HAP-1 (cell line): ENCODE measurements around the gene ZAP70.

Experiments used
- DNase-seq, 2 experiments: peaks; one replicate each; pipeline ENCODE4 v3.0.0-alpha.2; 2016 to 2020; ENCODE audit warnings: low spot score in 2 of 2
- H3K27me3 ChIP-seq: fragments of 250-450 bp; sonication (Bioruptor Pico); 2 replicates; pipeline ENCODE4 v1.5.1; 2020; ENCODE audit warnings: low read depth, mild to moderate bottlenecking, moderate library complexity
- H3K36me3 ChIP-seq: fragments of 250-450 bp; sonication (Bioruptor Pico); replicated peaks from 2 replicates; pipeline ENCODE4 v1.5.1; 2020; ENCODE audit warnings: mild to moderate bottlenecking
- H3K4me1 ChIP-seq: fragments of 250-450 bp; sonication (Bioruptor Pico); 2 replicates; pipeline ENCODE4 v1.5.1; 2020; ENCODE audit warnings: mild to moderate bottlenecking
- H3K4me3 ChIP-seq: fragments of 250-450 bp; sonication (Bioruptor Pico); 2 replicates; pipeline ENCODE4 v1.5.1; 2020; ENCODE audit warnings: mild to moderate bottlenecking, moderate library complexity
- H3K9me3 ChIP-seq: fragments of 250-450 bp; sonication (Bioruptor Pico); 2 replicates; pipeline ENCODE4 v1.5.1; 2020; ENCODE audit warnings: mild to moderate bottlenecking, moderate library complexity
- in situ Hi-C: fragments of 300-500 bp; cut with MboI; formaldehyde crosslinking; loops from 3 replicates; pipeline ENCODE4 v1.14.3; 2020; ENCODE audit warnings: low sequenced_read_pairs, inconsistent platforms, mixed read lengths

Gene ZAP70

GRCh38 chr2:97765933-97766332, 52.6 kb downstream of the ZAP70 start:
- no peak overlapping the region for H3K4me3 ChIP-seq
- DNase-seq: no peak
- in situ Hi-C loops: no loop called here

GRCh38 chr2:97766567-97766966, 53.2 kb downstream of the ZAP70 start:
- peaks cover 14% of the 10 kb centered on the region for H3K4me1 ChIP-seq
- in situ Hi-C loops: no loop called here
- H3K9me3 ChIP-seq: no peaks in the 10 kb centered on the region
- DNase-seq: no peak
- no peak overlapping the region for H3K4me3 ChIP-seq
- no peaks in the 10 kb centered on the region for H3K27me3 ChIP-seq
- peaks cover 24% of the 10 kb centered on the region for H3K36me3 ChIP-seq

More at GRCh38 chr2:97765933-97766332, 52.6 kb downstream of the ZAP70 start:
- Histone ChIP-seq H3K9me3 (no peaks in the 10 kb centered on the region), H3K27me3 (no peaks in the 10 kb centered on the region), H3K36me3 (peaks cover 25% of the 10 kb centered on the region), H3K4me1 (peaks cover 13% of the 10 kb centered on the region)

- in situ Hi-C loops: no loop called here
- no peaks in the 10 kb centered on the region for H3K9me3 ChIP-seq
- DNase-seq: no peak
- peaks cover 13% of the 10 kb centered on the region for H3K36me3 ChIP-seq
- H3K4me1 ChIP-seq: peaks cover 14% of the 10 kb centered on the region
- H3K27me3 ChIP-seq: no peaks in the 10 kb centered on the region
- no peak overlapping the region for H3K4me3 ChIP-seq
Measured at GRCh38 chr2:97769308-97769707, 55.9 kb downstream of the ZAP70 start.

- Histone ChIP-seq H3K9me3 (no peaks in the 10 kb centered on the region), H3K4me1 (peaks cover 14% of the 10 kb centered on the region), H3K36me3 (peaks cover 14% of the 10 kb centered on the region), H3K27me3 (no peaks in the 10 kb centered on the region), H3K4me3 (no peak overlapping the region)
- no peak for DNase-seq
- in situ Hi-C loops: no loop called here
Measured at GRCh38 chr2:97769711-97770110, 56.3 kb downstream of the ZAP70 start.

GRCh38 chr2:97770445-97770844, 57.1 kb downstream of the ZAP70 start:
- in situ Hi-C loops: no loop called here
- Histone ChIP-seq H3K4me3 (no peak overlapping the region), H3K36me3 (peaks cover 13% of the 10 kb centered on the region), H3K9me3 (no peaks in the 10 kb centered on the region), H3K27me3 (no peaks in the 10 kb centered on the region), H3K4me1 (peaks cover 14% of the 10 kb centered on the region)
- DNase-seq: peak; percentile 32 to 81

GRCh38 chr2:97774425-97774824, 61.0 kb downstream of the ZAP70 start:
- Histone ChIP-seq H3K4me3 (no peak overlapping the region), H3K36me3 (peaks cover 8% of the 10 kb centered on the region; the same call in 1 of the 2 replicates), H3K4me1 (peaks cover 14% of the 10 kb centered on the region), H3K9me3 (no peaks in the 10 kb centered on the region), H3K27me3 (no peaks in the 10 kb centered on the region)
- peak; percentile 31 to 52 for DNase-seq
- in situ Hi-C loops: no loop called here

GRCh38 chr2:97775074-97775473, 61.7 kb downstream of the ZAP70 start:
- no peaks in the 10 kb centered on the region for H3K9me3 ChIP-seq
- H3K27me3 ChIP-seq: no peaks in the 10 kb centered on the region
- in situ Hi-C loops: no loop called here
- DNase-seq: no peak
- H3K36me3 ChIP-seq: peaks cover 8% of the 10 kb centered on the region; the same call in 1 of the 2 replicates
- H3K4me1 ChIP-seq: peaks cover 8% of the 10 kb centered on the region
- H3K4me3 ChIP-seq: no peak overlapping the region

GRCh38 chr2:97779141-97779540, 65.8 kb downstream of the ZAP70 start:
- H3K9me3 ChIP-seq: no peaks in the 10 kb centered on the region
- no peak for DNase-seq
- H3K27me3 ChIP-seq: no peaks in the 10 kb centered on the region
- H3K36me3 ChIP-seq: peaks cover 8% of the 10 kb centered on the region; the same call in 1 of the 2 replicates
- in situ Hi-C loops: no loop called here
- no peaks in the 10 kb centered on the region for H3K4me1 ChIP-seq
- no peak overlapping the region for H3K4me3 ChIP-seq

GRCh38 chr2:97781981-97782380, 68.6 kb downstream of the ZAP70 start:
- Histone ChIP-seq H3K4me3 (no peak overlapping the region), H3K4me1 (no peaks in the 10 kb centered on the region), H3K9me3 (no peaks in the 10 kb centered on the region), H3K27me3 (no peaks in the 10 kb centered on the region), H3K36me3 (no peaks in the 10 kb centered on the region)
- no peak for DNase-seq
- in situ Hi-C loops: no loop called here

- 0 out of 2 replicates have a peak, but pooled peaks cover 2% of the 10 kb centered on the region for H3K36me3 ChIP-seq
- in situ Hi-C loops: no loop called here
- H3K4me3 ChIP-seq: no peak overlapping the region
- H3K27me3 ChIP-seq: no peaks in the 10 kb centered on the region
- no peaks in the 10 kb centered on the region for H3K9me3 ChIP-seq
- no peaks in the 10 kb centered on the region for H3K4me1 ChIP-seq
- no peak for DNase-seq
Measured at GRCh38 chr2:97784953-97785352, 71.6 kb downstream of the ZAP70 start.

- Histone ChIP-seq H3K4me1 (no peaks in the 10 kb centered on the region), H3K9me3 (no peaks in the 10 kb centered on the region), H3K4me3 (no peak overlapping the region), H3K27me3 (no peaks in the 10 kb centered on the region), H3K36me3 (0 out of 2 replicates have a peak, but pooled peaks cover 2% of the 10 kb centered on the region)
- DNase-seq: no peak
- in situ Hi-C loops: no loop called here
Measured at GRCh38 chr2:97785818-97786217, 72.4 kb downstream of the ZAP70 start.

- in situ Hi-C loops: no loop called here
- H3K36me3 ChIP-seq: 0 out of 2 replicates have a peak, but pooled peaks cover 9% of the 10 kb centered on the region
- H3K4me1 ChIP-seq: no peaks in the 10 kb centered on the region
- H3K9me3 ChIP-seq: no peaks in the 10 kb centered on the region
- H3K4me3 ChIP-seq: no peak overlapping the region
- DNase-seq: no peak
- no peaks in the 10 kb centered on the region for H3K27me3 ChIP-seq
Measured at GRCh38 chr2:97788986-97789644, 75.7 kb downstream of the ZAP70 start.
